NCI-H128 (cell line): ENCODE data around the gene PACC1.
"Not testable (repeated sequence)": the region's sequence is repeated elsewhere in the genome, so short reads cannot be mapped to it uniquely, and the experiment has no call there.

ENCODE experiments used
- DNase-seq: peaks from one replicate; lab custom pipeline; 2025; ENCODE audit not compliant: unreplicated experiment; lab: John Stamatoyannopoulos, UW

PACC1 gene

DNA sequence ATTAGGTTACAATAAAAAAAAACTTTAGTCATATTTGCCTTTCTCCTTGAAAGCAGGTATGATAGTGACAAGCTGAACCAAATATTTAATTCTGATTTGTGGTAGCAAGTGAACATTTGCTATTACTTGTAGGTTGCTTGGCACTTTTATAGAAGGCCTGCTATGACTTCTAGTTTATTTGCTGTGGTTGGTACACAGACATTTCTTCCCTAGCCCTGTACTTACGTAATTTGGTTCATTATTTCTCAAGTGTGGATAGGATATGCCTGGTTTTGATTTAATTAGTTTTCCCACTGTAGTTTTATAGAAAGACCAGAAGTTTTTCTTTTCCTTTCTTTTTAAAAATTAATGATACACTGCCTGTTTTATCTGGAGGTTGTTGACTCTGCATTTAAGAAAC lies 73.6 kb downstream of the PACC1 start:
- DNase-seq: no peak

DNA sequence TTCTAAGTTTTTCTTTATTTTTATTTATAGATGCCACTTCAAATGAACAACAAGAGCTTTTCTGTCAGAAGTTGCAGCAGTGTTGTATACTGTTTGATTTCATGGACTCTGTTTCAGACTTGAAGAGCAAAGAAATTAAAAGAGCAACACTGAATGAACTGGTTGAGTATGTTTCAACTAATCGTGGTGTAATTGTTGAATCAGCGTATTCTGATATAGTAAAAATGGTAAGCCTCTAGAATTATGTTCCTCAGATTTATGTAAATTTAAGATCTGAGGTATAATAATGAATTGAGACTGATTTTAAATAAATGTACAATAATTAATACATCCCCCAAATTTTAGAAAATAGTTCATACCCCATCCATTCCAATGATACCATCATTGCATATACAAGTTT lies 85.6 kb downstream of the PACC1 start:
- no peak for DNase-seq

DNA sequence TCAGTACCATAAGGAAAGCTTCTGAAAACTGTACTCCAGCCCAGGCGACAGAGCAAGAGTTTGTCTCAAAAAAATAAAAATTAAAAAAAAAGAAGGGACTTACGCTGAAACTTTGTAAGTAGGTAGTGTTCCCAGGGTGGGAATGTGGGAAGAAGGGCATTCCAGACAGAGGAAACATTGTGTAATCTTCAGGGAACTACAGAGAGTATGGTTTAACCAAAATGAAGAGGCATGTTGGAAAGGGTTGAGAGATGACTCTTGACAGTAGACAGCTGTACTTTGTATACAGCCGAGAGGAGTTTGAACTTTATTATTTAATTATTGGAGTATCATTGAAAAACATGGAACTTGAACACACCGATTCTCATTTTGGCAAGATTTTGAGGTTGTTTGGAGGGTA lies 86.4 kb downstream of the PACC1 start:
- DNase-seq: no peak

DNA sequence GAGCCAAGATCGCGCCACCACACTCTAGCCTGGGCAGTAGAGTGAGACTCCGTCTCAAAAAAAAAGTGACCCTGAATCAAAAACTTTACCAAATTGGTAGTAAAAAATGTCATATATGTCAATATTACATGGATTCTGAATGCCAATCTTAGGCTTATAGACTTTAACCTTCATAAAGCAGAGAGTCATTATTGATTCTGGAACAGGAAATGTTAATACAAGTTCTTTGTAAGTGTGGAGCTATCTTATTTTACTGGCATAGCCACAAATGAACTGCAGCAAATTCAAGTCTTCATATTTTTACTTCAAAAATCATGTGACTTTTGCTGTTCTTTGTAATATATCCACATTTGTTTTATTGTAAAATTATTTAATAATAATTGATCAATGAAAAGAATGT lies 88.1 kb downstream of the PACC1 start:
- no peak for DNase-seq

DNA sequence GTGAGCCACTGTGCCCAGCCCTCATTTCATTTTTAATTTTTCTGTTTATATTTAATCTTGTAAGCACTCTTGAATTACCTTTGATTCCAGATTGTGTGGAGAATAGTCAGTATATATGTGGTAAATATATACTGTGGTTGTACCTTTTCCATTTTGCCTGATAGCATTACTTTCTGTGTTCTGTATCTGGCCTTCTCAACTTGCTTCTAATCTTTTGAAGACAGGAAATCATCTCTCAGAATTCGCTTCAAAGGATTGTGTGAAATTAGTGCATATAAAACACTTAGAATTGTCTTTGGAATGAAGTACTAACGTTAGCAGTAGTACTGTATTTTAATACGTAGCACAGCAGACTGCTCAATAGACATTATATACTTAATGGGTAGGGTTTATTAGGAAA lies 91.6 kb downstream of the PACC1 start:
- DNase-seq: no peak

DNA sequence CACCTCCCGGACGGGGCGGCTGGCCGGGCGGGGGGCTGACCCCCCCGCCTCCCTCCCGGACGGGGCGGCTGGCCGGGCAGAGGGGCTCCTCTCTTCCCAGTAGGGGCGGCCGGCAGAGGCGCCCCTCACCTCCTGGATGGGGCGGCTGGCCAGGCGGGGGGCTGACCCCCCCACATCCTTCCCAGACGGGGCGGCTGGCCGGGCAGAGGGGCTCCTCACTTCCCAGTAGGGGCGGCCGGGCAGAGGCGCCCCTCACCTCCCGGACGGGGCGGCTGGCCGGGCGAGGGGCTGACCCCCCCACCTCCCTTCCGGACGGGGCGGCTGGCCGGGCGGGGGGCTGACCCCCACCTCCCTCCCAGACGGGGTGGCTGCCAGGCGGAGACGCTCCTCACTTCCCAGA lies 93.7 kb downstream of the PACC1 start:
- DNase-seq: not testable (repeated sequence)

DNA sequence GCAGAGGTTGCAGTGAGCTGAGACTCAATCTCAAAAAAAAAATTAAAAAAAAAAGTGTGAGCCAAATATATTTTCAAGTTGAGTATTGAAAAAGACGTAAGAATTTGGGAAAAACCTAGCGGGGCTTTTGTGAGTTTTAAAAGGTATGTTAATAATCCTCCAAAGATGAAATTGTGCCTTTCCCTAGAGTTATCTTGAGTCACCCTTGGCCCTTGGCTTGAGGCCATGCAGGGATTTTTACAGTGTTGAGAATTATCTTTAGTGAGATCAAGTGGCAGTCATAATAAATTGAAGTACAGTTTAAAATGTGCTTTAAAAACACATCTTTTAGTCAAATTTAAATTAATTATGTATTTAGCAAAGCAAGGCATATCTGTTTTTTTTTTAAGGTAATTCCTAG lies 96.8 kb downstream of the PACC1 start:
- DNase-seq: no peak

DNA sequence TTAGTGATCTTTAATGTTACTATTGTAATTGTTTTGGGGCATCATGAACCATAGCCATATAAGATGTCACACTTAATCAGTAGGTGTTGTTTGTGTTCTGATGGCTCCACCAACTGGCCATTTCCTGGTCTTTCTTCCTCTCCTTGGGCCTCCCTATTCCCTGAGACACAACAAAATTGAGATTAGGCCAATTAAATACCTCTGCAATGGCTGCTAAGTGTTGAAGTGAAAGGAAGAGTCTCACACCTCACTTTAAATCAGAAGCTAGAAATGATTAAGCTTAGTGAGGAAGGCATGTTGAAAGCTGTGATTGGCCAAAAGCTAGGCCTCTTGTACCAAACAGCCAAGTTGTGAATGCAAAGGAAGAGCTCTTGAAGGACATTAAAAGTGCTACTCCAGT lies 98.8 kb downstream of the PACC1 start:
- no peak for DNase-seq

DNA sequence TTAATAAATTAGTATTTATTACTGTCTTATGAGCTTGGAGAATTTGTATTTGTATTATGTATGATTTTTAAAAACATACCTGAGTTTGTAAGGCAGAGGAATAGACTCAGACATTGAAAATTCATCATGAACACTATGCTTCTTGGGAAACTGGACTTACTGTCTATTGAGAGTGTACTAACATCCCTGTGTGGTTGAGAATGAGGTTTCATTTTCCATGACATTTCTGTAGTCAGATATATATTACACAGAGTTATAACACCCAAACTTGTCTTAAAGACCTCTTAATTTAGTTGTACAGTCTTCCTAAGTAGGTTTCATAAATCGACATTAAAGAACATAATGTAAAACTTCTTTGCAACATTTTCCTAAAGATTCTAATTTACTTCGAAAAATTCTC lies 99.5 kb downstream of the PACC1 start:
- no peak for DNase-seq
